IMR-90 (cell line): ENCODE data around the gene ALG1. TPM values are rescaled to one million over a fixed set of nuclear protein-coding genes. Genes with fewer than 3 reads are reported as not detected.
A peak's percentile ranks its signal among the peaks of the same experiment; 100 is the strongest.

Source experiments
- ATAC-seq: fragments of 200-7000 bp; cut with Tn5 transposase; 2 replicates; pipeline ENCODE4 v1.9.1; 2020; ENCODE audit warnings: low read depth, mild to moderate bottlenecking, moderate library complexity
- BruUV-seq: library from RNA; stranded (reverse); fragments of 400-500 nt; replicated peaks from 2 replicates; lab custom pipeline; 2021; lab: Mats Ljungman, UMichigan
- CTCF ChIA-PET: fragments of 300-600 bp; formaldehyde crosslinking; extraction: SDS; loops from one replicate; lab custom pipeline; 2021; ENCODE audit warnings: antibody characterized with exemption; lab: Yijun Ruan, JAX
- POLR2A ChIA-PET: fragments of 300-600 bp; sonication (Branson Sonifier 250); formaldehyde crosslinking; loops from one replicate; lab custom pipeline; 2022; ENCODE audit warnings: antibody characterized with exemption; ENCODE audit not compliant: unreplicated experiment; lab: Charles Lee
- DNase-seq: peaks from one replicate; pipeline ENCODE4 v3.0.0; 2013
- H2AFZ ChIP-seq: replicated peaks from 2 replicates; pipeline ENCODE3; 2013; ENCODE audit warnings: low read length, mild to moderate bottlenecking; ENCODE audit not compliant: poor library complexity
- H2AK5ac ChIP-seq: 2 replicates; pipeline ENCODE4 v1.6.1; 2013; ENCODE audit warnings: low read depth, low read length, inconsistent platforms
- H2AK9ac ChIP-seq: replicated peaks from 2 replicates; pipeline ENCODE3; 2013; ENCODE audit warnings: mild to moderate bottlenecking, low read depth, low read length, moderate library complexity; ENCODE audit not compliant: poor library complexity
- H2BK120ac ChIP-seq: 2 replicates; pipeline ENCODE4 v1.6.1; 2013; ENCODE audit warnings: low read depth, low read length, inconsistent platforms
- H2BK15ac ChIP-seq: 3 replicates; pipeline ENCODE4 v1.6.1; 2013; ENCODE audit warnings: low read depth, low read length, inconsistent platforms
- H2BK20ac ChIP-seq: 2 replicates; pipeline ENCODE4 v1.6.1; 2013; ENCODE audit warnings: low read depth, mild to moderate bottlenecking, inconsistent platforms, low read length, moderate library complexity
- H2BK5ac ChIP-seq: 2 replicates; pipeline ENCODE4 v1.6.1; 2013; ENCODE audit warnings: mild to moderate bottlenecking, low read depth, low read length, inconsistent platforms; ENCODE audit not compliant: poor library complexity, severe bottlenecking
- H3K14ac ChIP-seq: replicated peaks from 2 replicates; pipeline ENCODE4 v1.6.1; 2013; ENCODE audit warnings: low read depth, low read length, inconsistent platforms
- H3K18ac ChIP-seq: 2 replicates; pipeline ENCODE4 v1.6.1; 2013; ENCODE audit warnings: low read depth, low read length, control low read depth
- H3K23ac ChIP-seq: 2 replicates; pipeline ENCODE4 v1.6.1; 2013; ENCODE audit warnings: low read depth, low read length, inconsistent platforms
- H3K27ac ChIP-seq: 2 replicates; pipeline ENCODE4 v1.5.1; 2013; ENCODE audit warnings: mild to moderate bottlenecking, control low read depth, low read length; ENCODE audit not compliant: insufficient read depth
- H3K27me3 ChIP-seq: 2 replicates; pipeline ENCODE4 v1.6.1; 2013; ENCODE audit warnings: low read length; ENCODE audit not compliant: control insufficient read depth, insufficient read depth
- H3K36me3 ChIP-seq: 2 replicates; pipeline ENCODE4 v1.6.1; 2013; ENCODE audit warnings: low read length, mixed read lengths; ENCODE audit not compliant: control insufficient read depth, insufficient read depth
- H3K4ac ChIP-seq: 2 replicates; pipeline ENCODE4 v1.6.1; 2013; ENCODE audit warnings: low read depth, low read length, inconsistent platforms
- H3K4me1 ChIP-seq: 2 replicates; pipeline ENCODE4 v1.6.1; 2013; ENCODE audit warnings: low read length, mixed read lengths; ENCODE audit not compliant: control insufficient read depth, insufficient read depth
- H3K4me2 ChIP-seq: 2 replicates; pipeline ENCODE4 v1.6.1; 2013; ENCODE audit warnings: low read depth, mild to moderate bottlenecking, control low read depth, low read length, moderate library complexity
- H3K4me3 ChIP-seq: 2 replicates; pipeline ENCODE4 v1.5.1; 2013; ENCODE audit warnings: low read depth, mild to moderate bottlenecking, control low read depth, low read length, moderate library complexity; ENCODE audit not compliant: insufficient read depth
- H3K56ac ChIP-seq: 2 replicates; pipeline ENCODE4 v1.6.1; 2013; ENCODE audit warnings: low read length, inconsistent platforms; ENCODE audit not compliant: insufficient read depth; ENCODE audit errors: extremely low read depth
- H3K79me1 ChIP-seq, 2 experiments: 2 replicates each; pipeline ENCODE4 v1.6.1; 2013; ENCODE audit warnings: low read length in 2 of 2, inconsistent platforms in 1 of 2, low read depth in 1 of 2
- H3K9ac ChIP-seq: 2 replicates; pipeline ENCODE4 v1.6.1; 2013; ENCODE audit warnings: low read depth, low read length, control low read depth
- H3K9me1 ChIP-seq: 2 replicates; pipeline ENCODE4 v1.6.1; 2013; ENCODE audit warnings: low read length, inconsistent platforms; ENCODE audit not compliant: insufficient read depth
- H3K9me3 ChIP-seq: 2 replicates; pipeline ENCODE4 v1.6.1; 2013; ENCODE audit warnings: low read length; ENCODE audit not compliant: control insufficient read depth, insufficient read depth
- H4K20me1 ChIP-seq: 2 replicates; pipeline ENCODE4 v1.6.1; 2013; ENCODE audit warnings: low read length, inconsistent platforms; ENCODE audit not compliant: insufficient read depth
- H4K5ac ChIP-seq: 2 replicates; pipeline ENCODE4 v1.6.1; 2013; ENCODE audit warnings: mild to moderate bottlenecking, low read depth, low read length, control low read depth
- H4K8ac ChIP-seq, 2 experiments: 2 replicates each; pipeline ENCODE4 v1.6.1; 2013; ENCODE audit warnings: low read depth in 2 of 2, low read length in 2 of 2, control low read depth in 1 of 2, inconsistent platforms in 1 of 2
- H4K91ac ChIP-seq: 2 replicates; pipeline ENCODE4 v1.6.1; 2013; ENCODE audit warnings: low read depth, low read length, inconsistent platforms; ENCODE audit not compliant: insufficient read depth
- BHLHE40 ChIP-seq: fragments of 150-350 bp; IDR thresholded peaks from 2 replicates; pipeline ENCODE4 v1.6.1; 2016; ENCODE audit warnings: mild to moderate bottlenecking, low read depth, low read length
- FOS ChIP-seq: fragments of 150-350 bp; IDR thresholded peaks from 2 replicates; pipeline ENCODE4 v1.6.1; 2016; ENCODE audit warnings: low read depth, low read length
- MAFK ChIP-seq: IDR thresholded peaks from 2 replicates; pipeline ENCODE4 v1.6.1; 2012; ENCODE audit warnings: low read depth, low read length, improper control_type of control experiment
- MAZ ChIP-seq: IDR thresholded peaks from 2 replicates; pipeline ENCODE4 v1.6.1; 2012; ENCODE audit warnings: low read depth, mild to moderate bottlenecking, low read length, improper control_type of control experiment, moderate library complexity, borderline replicate concordance
- MXI1 ChIP-seq: IDR thresholded peaks from 2 replicates; pipeline ENCODE4 v1.6.1; 2012; ENCODE audit warnings: low read depth, mild to moderate bottlenecking, low read length, moderate library complexity, borderline replicate concordance
- NFE2L2 ChIP-seq: fragments of 150-350 bp; IDR thresholded peaks from 2 replicates; pipeline ENCODE4 v1.6.1; 2016; ENCODE audit warnings: low read depth, mild to moderate bottlenecking, low read length
- POLR2A ChIP-seq: IDR thresholded peaks from 2 replicates; pipeline ENCODE4 v1.6.1; 2012; ENCODE audit warnings: mild to moderate bottlenecking, low read depth, low read length
- RAD21 ChIP-seq: IDR thresholded peaks from 2 replicates; pipeline ENCODE4 v1.6.1; 2012; ENCODE audit warnings: low read length, improper control_type of control experiment
- RFX5 ChIP-seq: IDR thresholded peaks from 2 replicates; pipeline ENCODE4 v1.8.0; 2012; ENCODE audit warnings: low read depth, mild to moderate bottlenecking, low read length, moderate library complexity
- SMC3 ChIP-seq: fragments of 150-350 bp; IDR thresholded peaks from 2 replicates; pipeline ENCODE4 v1.6.1; 2016; ENCODE audit warnings: low read depth, mild to moderate bottlenecking, antibody characterized with exemption, low read length, moderate library complexity
- WGBS, 2 experiments: methylation state at CpG; one replicate each; pipeline versions ENCODE4 v1.1.5 to v1.1.7; 2013; ENCODE audit warnings: missing lambda C conversion rate in 2 of 2; ENCODE audit not compliant: insufficient read length in 1 of 2; ENCODE audit errors: extremely low coverage in 2 of 2; 5-methylcytosine and 5-hydroxymethylcytosine counted together
- dilution Hi-C: fragments of 300-500 bp; cut with HindIII; formaldehyde crosslinking; loops from one replicate; pipeline ENCODE4 v1.14.3; 2018; ENCODE audit warnings: low sequenced_read_pairs; ENCODE audit not compliant: unreplicated experiment
- in situ Hi-C: fragments of 300-500 bp; cut with MboI; formaldehyde crosslinking; loops from 3 replicates; pipeline ENCODE4 v1.14.3; 2019; ENCODE audit warnings: low sequenced_read_pairs, inconsistent platforms, mixed read lengths
- intact Hi-C: fragments of 100-400 bp; cut with micrococcal nuclease; formaldehyde crosslinking; loops from 2 replicates; pipeline ENCODE4 v1.10.0; 2022
- polyA plus RNA-seq, 3 experiments: library from polyadenylated mRNA; depleted of rRNA; stranded (reverse); fragments of >200 nt; gene quantifications; 2 replicates each; pipeline ENCODE4 v1.2.3, GENCODE V29; 2012; ENCODE audit warnings: low replicate concordance in 1 of 3
- total RNA-seq: library from RNA; depleted of rRNA; stranded (reverse); fragments of >200 nt; gene quantifications from 2 replicates; pipeline ENCODE4 v1.2.3, GENCODE V29; 2012
- TF ChIP-seq, protein P1 (sequence below): fragments of 150-350 bp; IDR thresholded peaks from 2 replicates; pipeline ENCODE4 v1.6.1; 2017; ENCODE audit warnings: mild to moderate bottlenecking, antibody characterized with exemption, low read length, low read depth
- TF ChIP-seq, protein P2 (sequence below): conservative IDR thresholded peaks from 2 replicates; pipeline ENCODE4 v1.5.1; 2012; ENCODE audit warnings: mild to moderate bottlenecking, low read depth, low read length, improper control_type of control experiment

ALG1 gene
- total and polyA plus RNA-seq, 2 of the 4 experiments (the other 2 are of a cell fraction): 30.9 to 41.0 TPM

DNA sequence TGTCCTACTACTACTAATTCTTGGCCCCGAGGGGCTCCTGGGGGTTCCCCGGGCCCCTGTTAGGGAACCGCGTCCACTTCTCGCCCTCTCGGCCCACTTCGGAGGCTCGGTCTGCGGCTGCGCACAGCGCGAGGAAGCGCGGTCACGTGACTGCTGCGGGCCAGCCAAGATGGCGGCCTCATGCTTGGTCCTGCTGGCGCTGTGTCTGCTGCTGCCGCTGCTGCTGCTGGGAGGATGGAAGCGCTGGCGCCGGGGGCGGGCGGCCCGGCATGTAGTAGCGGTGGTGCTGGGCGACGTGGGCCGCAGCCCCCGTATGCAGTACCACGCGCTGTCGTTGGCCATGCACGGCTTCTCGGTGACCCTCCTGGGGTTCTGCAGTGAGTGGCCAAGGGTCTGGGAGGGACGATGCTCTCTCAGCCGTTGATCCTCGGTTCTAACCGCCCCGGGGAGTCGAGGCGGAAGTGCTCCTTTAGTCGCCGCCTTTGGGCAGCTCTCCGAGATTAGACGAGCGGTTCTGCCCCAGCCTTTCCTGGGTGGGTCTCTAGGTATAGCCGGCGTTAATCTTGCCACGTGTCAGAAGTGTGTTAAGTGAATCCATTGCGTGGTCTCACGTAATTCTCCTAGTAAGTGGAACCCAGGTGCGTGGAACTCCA lies at the start of gene ALG1 (continued):
- TF ChIP-seq MXI1: no peak; the same call in 1 of the 2 replicates
- TF ChIP-seq RFX5: no peak
- TF ChIP-seq BHLHE40: peak; percentile 89
- no peak for TF ChIP-seq RAD21
- peak; percentile 83 for TF ChIP-seq POLR2A
- no peak for TF ChIP-seq SMC3
- no peak for TF ChIP-seq NFE2L2

DNA sequence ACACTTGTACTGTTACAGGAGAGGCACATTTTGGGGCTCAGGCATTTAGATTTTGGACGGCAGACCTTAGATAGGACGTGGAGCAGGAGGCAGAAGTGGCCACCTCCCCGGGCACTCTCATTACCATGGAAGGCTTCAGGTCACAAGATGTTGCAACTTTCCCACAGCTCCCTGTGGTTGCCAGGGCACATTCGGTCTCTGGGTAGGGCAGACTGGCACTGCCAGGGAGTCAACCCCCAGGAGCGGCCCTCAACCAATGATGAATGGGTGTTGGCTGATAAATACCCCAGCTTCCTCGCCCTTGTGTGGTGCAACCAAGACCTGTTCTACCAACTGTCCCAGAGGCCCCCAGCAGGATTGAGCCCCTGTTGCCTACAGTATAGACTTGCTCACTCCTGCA lies 49.1 kb upstream of the ALG1 start:
- in situ Hi-C loops (no loop called here), dilution Hi-C loops (no loop called here), intact Hi-C loops (no loop called here)
- 80% methylated on average over 1 of the region's 6 CpGs; no CpG with 5 or more reads in 1 of the 2 experiments for WGBS, 2 experiments
- ChIA-PET CTCF (no interaction called here), POLR2A (no interaction called here)
- Histone ChIP-seq H3K18ac (no peak overlapping the region), H3K9me1 (no peaks in the 10 kb centered on the region), H3K79me1 (no peaks in the 10 kb centered on the region), H4K20me1 (no peaks in the 10 kb centered on the region), H3K4me3 (no peak overlapping the region), H3K9me3 (no peaks in the 10 kb centered on the region), H3K27ac (no peak overlapping the region), H3K56ac (no peak overlapping the region), H4K91ac (no peak overlapping the region), H3K36me3 (no peaks in the 10 kb centered on the region), H3K23ac (no peak overlapping the region), H2AK5ac (no peak overlapping the region), H2BK5ac (no peak overlapping the region), H4K5ac (no peak overlapping the region), H2AFZ (no peak overlapping the region), H2BK120ac (no peak overlapping the region), H3K4ac (no peak overlapping the region), H3K27me3 (peaks cover 6% of the 10 kb centered on the region; the same call in 1 of the 2 replicates), H4K8ac (no peak overlapping the region), H3K14ac (no peak overlapping the region), H3K9ac (no peak overlapping the region), H2BK15ac (no peak overlapping the region), H2AK9ac (no peak overlapping the region), H2BK20ac (no peak overlapping the region), H3K4me2 (no peak overlapping the region), H3K4me1 (no peaks in the 10 kb centered on the region)
- BruUV-seq: no TSS peak
- TF ChIP-seq FOS: no peak
- TF ChIP-seq MAFK: no peak
- TF ChIP-seq POLR2A: no peak
- TF ChIP-seq, protein P1, sequence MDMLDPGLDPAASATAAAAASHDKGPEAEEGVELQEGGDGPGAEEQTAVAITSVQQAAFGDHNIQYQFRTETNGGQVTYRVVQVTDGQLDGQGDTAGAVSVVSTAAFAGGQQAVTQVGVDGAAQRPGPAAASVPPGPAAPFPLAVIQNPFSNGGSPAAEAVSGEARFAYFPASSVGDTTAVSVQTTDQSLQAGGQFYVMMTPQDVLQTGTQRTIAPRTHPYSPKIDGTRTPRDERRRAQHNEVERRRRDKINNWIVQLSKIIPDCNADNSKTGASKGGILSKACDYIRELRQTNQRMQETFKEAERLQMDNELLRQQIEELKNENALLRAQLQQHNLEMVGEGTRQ: no peak
- no peak for TF ChIP-seq SMC3
- no peak for TF ChIP-seq MAZ
- TF ChIP-seq, protein P2, sequence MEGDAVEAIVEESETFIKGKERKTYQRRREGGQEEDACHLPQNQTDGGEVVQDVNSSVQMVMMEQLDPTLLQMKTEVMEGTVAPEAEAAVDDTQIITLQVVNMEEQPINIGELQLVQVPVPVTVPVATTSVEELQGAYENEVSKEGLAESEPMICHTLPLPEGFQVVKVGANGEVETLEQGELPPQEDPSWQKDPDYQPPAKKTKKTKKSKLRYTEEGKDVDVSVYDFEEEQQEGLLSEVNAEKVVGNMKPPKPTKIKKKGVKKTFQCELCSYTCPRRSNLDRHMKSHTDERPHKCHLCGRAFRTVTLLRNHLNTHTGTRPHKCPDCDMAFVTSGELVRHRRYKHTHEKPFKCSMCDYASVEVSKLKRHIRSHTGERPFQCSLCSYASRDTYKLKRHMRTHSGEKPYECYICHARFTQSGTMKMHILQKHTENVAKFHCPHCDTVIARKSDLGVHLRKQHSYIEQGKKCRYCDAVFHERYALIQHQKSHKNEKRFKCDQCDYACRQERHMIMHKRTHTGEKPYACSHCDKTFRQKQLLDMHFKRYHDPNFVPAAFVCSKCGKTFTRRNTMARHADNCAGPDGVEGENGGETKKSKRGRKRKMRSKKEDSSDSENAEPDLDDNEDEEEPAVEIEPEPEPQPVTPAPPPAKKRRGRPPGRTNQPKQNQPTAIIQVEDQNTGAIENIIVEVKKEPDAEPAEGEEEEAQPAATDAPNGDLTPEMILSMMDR: no peak
- DNase-seq (no peak), ATAC-seq (no peak)
